SKM-1 (cell line): ENCODE measurements around the gene ZNF536.
"Not testable (repeated sequence)": the region's sequence is repeated elsewhere in the genome, so short reads cannot be mapped to it uniquely, and the experiment has no call there.

ENCODE experiments used
- DNase-seq: peaks from one replicate; lab custom pipeline; 2025; ENCODE audit not compliant: unreplicated experiment; lab: John Stamatoyannopoulos, UW

Gene ZNF536

GRCh38 chr19:30387311-30388115 is 15.3 kb downstream of the ZNF536 start:
- no peak for DNase-seq

- DNase-seq: no peak
Observed at GRCh38 chr19:30388327-30388726, 16.1 kb downstream of the ZNF536 start.

GRCh38 chr19:30388819-30389218 is 16.6 kb downstream of the ZNF536 start:
- no peak for DNase-seq

GRCh38 chr19:30390356-30390988 is 18.3 kb downstream of the ZNF536 start:
- no peak for DNase-seq

- no peak for DNase-seq
Observed at GRCh38 chr19:30391052-30391451, 18.9 kb downstream of the ZNF536 start.

- no peak for DNase-seq
Observed at GRCh38 chr19:30391554-30392551, 19.7 kb downstream of the ZNF536 start.

GRCh38 chr19:30393046-30393445 is 20.9 kb downstream of the ZNF536 start:
- DNase-seq: no peak

GRCh38 chr19:30393729-30394480 is 21.7 kb downstream of the ZNF536 start:
- DNase-seq: no peak

- no peak for DNase-seq
Observed at GRCh38 chr19:30394481-30395151, 22.4 kb downstream of the ZNF536 start.

- no peak for DNase-seq
Observed at GRCh38 chr19:30395283-30395682, 23.1 kb downstream of the ZNF536 start.

GRCh38 chr19:30398539-30398938 is 26.4 kb downstream of the ZNF536 start:
- DNase-seq: not testable (repeated sequence)

- no peak for DNase-seq
Observed at GRCh38 chr19:30401956-30402355, 29.8 kb downstream of the ZNF536 start.

- no peak for DNase-seq
Observed at GRCh38 chr19:30402436-30403202, 30.4 kb downstream of the ZNF536 start.

- no peak for DNase-seq
Observed at GRCh38 chr19:30403203-30403985, 31.2 kb downstream of the ZNF536 start.

GRCh38 chr19:30406220-30407067 is 34.3 kb downstream of the ZNF536 start:
- DNase-seq: no peak

GRCh38 chr19:30407068-30407709 is 35.0 kb downstream of the ZNF536 start:
- DNase-seq: no peak

GRCh38 chr19:30408734-30409301 is 36.6 kb downstream of the ZNF536 start:
- no peak for DNase-seq
